Right cardiac atrium (tissue), 5 donors: ENCODE data around the gene DCBLD2. TPM values are rescaled to one million over a fixed set of nuclear protein-coding genes. Genes with fewer than 3 reads are reported as not detected.

ENCODE experiments used
- polyA plus RNA-seq: library from polyadenylated mRNA; stranded (reverse); fragments of 200-250 nt; gene quantifications from one replicate; pipeline ENCODE4 v1.2.3, GENCODE V29; 2013
- total RNA-seq, 4 donors: library from RNA; stranded (reverse); fragmentation: NEBNext Ultra II Directional; extraction: Animal tissue kit (Norgen Biotek cat#: 25700); gene quantifications; one replicate each; pipeline ENCODE4 v1.2.1, GENCODE V29; 2021
- donor health status: healthy with polysubstance abuse.
- donor health status: DM: no; HTN: yes; CAD: no.
- donor health status: DM: no; HTN: no; CAD: no.
- donor health status: DM: no; HTN: yes; CAD: no; lungs with severe emphysema.
- donor health status: DM: yes; HTN: yes; CAD: no.

Gene DCBLD2
- total and polyA plus RNA-seq, 5 donors: 13.6 to 40.4 (median 36.1) TPM

Other genes starting within 250 kb of the DCBLD2 start
- gene ST3GAL6, start 138.4 kb downstream of the DCBLD2 start, total RNA-seq: 10 to 100 TPM; 27.6 to 29.3 (median 29.1) TPM
- 22.8 TPM for gene ST3GAL6, start 138.4 kb downstream of the DCBLD2 start, polyA plus RNA-seq